A549 treated with DMSO at 1 μM for 4 hours (cell line): ENCODE data around the gene SAPCD1. TPM values are rescaled to one million over a fixed set of nuclear protein-coding genes. Genes with fewer than 3 reads are reported as not detected.

Source experiments
- total RNA-seq: library from RNA; stranded (reverse); fragments of 200-300 nt; extraction: Qiagen RNA extraction; gene quantifications from 5 replicates; pipeline ENCODE4 v1.2.3, GENCODE V29; 2022; ENCODE audit warnings: low read depth

Gene SAPCD1
- 3.0 to 5.0 TPM (median 3.3 TPM) in 5 replicates for total RNA-seq

DNA sequence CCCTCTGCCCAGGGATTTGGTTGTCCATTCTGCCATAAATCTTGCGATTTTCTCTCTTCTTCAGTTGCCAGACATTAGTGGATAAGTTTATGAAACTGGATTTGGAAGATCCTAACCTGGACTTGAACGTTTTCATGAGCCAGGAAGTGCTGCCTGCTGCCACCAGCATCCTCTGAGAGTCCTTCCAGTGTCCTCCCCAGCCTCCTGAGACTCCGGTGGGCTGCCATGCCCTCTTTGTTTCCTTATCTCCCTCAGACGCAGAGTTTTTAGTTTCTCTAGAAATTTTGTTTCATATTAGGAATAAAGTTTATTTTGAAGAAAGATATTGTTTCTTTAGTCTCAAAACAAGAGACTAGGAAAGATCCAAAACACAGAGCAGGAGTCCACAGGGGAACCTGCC is at the start of gene SAPCD1:
Gene SAPCD1, plus strand, starts transcription at position 301 of the 400 bp plus-strand sequence. CDS start 399 bp downstream, outside the sequence.

DNA sequence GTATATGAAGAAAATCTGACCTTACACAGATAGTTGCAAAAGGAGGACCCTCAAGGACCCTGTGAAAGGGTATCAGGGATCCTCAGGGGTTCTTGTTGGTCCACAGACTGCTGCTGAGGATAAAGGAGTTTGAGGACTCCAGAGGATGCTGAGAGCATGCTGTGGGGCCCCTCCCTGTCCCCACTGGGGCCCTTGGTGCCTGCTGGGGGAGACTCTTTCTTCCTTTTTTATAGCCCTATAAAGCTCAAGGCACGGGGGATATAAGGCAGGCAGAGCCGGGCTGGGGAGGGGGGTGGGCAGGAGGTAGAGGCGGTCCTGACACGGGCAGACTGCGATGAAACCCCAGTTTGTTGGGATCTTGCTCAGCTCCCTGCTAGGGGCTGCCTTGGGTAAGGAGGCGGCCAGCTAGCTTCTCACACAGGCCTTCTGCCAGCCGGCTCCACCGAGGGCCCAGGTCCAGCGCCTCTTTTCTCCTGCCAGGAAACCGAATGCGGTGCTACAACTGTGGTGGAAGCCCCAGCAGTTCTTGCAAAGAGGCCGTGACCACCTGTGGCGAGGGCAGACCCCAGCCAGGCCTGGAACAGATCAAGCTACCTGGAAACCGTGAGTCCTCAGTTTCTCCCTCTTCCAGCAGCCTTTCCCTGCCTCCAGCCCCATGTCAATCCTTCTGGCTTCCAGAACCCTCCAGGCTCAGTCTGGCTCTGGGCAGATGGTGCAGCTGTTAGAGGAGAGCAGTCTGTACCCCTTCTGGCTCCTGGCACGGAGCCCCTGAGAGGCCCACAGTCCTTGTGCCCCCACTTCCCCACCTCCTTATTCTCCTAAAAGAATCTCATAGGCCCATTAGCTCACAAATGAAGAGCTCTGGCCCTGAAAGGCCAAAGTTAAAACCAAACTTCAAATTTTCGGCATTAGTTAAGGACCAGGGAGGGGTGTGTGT is 47.2 kb upstream of the SAPCD1 start, which contains the start of gene LY6G6D:
Gene LY6G6D, plus strand, starts transcription at position 327 of the 937 bp plus-strand sequence. Its CDS starts 8 bp downstream, at position 335.

GRCh38 chr6:31721351-31722020 is 41.0 kb upstream of the SAPCD1 start, which contains the start of gene LY6G6C:
LY6G6C (minus strand) TSS chr6:31721746; CDS start chr6:31721679, 67 bp downstream.

DNA sequence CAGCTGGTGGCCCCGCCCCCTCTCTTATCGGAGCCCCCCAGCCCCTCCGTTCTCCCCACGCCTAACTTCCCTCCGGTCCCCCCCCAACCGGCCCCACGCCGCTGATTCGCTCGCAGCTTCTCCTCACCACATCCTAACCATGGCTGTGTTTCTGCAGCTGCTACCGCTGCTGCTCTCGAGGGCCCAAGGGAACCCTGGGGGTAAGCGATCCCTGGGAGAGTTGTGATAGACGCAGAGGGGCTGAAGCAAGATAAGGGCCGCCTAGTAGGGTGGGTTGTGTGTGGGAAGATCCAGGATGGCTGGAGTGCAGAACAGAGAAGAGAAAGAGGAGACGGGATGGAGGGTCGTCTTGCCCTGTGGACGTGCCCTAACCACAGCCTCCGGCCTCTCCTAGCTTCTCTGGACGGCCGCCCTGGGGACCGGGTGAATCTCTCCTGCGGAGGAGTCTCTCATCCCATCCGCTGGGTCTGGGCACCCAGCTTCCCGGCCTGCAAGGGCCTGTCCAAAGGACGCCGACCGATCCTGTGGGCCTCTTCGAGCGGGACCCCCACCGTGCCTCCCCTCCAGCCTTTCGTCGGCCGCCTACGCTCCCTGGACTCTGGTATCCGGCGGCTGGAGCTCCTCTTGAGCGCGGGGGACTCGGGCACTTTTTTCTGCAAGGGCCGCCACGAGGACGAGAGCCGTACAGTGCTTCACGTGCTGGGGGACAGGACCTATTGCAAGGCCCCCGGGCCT is 39.0 kb upstream of the SAPCD1 start, which contains the start of gene MPIG6B:
Gene MPIG6B, plus strand, starts transcription at position 129 of the 735 bp plus-strand sequence. Its CDS starts 11 bp downstream, at position 140.

DNA sequence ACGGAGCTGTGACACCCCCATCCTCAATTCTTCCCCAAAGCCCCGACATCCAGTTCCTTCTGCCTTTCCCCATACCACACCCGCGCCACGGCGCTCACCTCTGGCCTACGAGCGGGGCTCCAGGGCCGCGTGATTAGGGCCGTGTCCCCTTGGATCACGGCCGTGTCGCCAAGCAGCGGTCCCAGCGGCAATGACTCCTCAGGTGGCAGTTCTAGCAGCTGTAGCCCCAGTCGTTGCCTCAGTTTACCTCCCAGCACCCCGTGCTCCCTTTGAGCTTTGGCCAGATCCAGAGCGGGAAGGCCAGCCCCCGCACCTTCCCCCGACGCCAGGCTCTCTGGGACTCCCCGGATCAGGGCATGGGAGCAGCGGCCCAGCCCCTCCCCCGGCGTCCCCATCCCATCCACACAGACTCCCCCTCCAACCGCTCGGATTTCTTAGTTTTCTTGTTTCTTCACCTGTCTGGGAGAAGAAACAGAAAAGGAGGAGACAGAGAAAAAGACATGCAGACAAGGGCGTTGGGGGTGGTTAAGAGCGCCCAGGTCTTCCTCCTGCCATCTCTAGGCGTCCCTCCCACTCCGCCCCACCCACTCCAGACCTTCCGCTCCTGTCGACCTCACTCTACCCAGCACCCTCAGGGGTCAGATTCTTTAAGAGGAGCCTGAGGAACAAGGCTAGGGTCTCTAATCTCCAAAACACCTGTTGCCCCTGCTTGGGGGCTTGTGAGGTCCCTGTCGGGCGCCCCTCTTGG is 33.5 kb upstream of the SAPCD1 start, which contains the start of gene DDAH2:
Gene DDAH2, minus strand, starts transcription at position 533 of the 748 bp plus-strand sequence. Its CDS starts 138 bp downstream, at position 395.

DNA sequence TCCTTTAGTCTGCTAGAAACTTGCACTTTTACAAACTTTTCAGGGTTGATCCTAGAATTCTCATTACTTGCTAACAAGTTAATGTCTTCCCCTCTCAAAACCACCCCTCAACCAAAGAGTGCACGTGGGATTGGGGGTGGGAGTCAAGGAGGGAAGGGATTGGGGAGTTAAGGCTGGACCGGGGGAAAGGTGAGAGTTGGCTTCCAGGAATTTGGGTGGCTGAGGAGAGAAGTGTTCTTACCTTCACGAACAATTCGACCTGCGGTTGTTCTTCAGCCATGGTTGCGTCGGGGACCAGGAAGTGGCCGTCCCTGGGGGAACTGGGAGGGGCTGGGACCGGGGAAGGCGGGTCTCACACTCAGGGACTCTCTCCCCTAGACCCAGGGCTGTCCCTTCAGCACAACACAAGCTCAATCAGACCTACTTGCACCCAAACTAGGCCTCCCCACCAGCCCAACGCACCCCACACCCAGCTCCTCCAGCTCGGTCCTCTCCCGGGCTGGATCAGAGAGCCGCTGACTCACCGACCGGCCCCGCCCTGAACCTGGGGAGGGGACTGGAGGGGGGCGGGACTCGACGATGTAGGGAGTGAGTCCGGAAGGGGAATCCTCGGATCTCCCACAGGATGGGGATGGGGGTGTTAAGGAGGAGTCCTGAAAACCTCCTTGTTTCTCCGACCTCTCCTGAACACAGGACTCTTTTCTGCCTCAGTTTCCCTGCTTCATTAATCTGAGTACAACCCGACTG is 26.3 kb upstream of the SAPCD1 start, which contains the start of gene CLIC1:
Gene CLIC1, minus strand, starts transcription at position 510 of the 747 bp plus-strand sequence. Its CDS starts 230 bp downstream, at position 280.

GRCh38 chr6:31739639-31740396 is 22.6 kb upstream of the SAPCD1 start, which contains the start of gene MSH5:
MSH5 (plus strand) TSS chr6:31740005; CDS start chr6:31740467, 462 bp downstream.

GRCh38 chr6:31776989-31777666 is 14.7 kb downstream of the SAPCD1 start, which contains the start of gene VWA7:
VWA7 (minus strand) TSS chr6:31777328; CDS start chr6:31776779, 549 bp downstream.

DNA sequence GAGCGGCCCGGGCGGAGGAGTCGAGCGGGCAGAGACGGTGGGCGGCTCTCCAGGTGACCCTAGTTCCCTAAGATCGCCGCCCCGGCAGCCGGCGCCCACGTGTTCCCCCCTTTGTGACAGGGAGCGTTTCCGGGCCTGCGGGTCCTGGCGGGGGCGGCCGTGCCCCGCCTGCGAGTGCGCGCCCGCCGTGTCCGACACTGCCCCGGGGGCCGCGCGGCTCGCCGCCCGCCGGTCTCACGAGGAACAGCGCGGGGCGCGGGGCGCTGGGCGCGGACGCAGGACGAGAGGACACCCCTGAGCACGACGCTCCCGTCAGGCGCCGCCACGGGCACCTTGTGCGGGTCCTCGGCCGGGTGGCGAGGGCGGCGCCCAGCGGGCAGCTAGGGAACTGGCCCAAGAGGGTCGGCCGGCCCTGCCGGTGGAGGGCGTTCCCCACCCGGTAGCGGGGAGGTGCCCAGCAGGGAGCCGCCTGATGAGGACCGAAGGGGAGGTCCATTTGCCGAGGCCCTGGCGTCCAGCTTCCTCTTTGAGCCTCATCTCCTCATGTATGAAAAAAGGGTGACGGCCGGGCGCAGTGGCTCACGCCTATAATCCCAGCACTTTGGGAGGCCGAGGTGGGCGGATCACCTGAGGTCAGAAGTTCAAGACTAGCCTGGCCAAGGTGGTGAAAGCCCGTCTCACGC is 33.3 kb downstream of the SAPCD1 start, which contains the start of gene VARS1:
Gene VARS1, minus strand, starts transcription at position 137 of the 683 bp plus-strand sequence. CDS start 535 bp downstream, outside the sequence.

DNA sequence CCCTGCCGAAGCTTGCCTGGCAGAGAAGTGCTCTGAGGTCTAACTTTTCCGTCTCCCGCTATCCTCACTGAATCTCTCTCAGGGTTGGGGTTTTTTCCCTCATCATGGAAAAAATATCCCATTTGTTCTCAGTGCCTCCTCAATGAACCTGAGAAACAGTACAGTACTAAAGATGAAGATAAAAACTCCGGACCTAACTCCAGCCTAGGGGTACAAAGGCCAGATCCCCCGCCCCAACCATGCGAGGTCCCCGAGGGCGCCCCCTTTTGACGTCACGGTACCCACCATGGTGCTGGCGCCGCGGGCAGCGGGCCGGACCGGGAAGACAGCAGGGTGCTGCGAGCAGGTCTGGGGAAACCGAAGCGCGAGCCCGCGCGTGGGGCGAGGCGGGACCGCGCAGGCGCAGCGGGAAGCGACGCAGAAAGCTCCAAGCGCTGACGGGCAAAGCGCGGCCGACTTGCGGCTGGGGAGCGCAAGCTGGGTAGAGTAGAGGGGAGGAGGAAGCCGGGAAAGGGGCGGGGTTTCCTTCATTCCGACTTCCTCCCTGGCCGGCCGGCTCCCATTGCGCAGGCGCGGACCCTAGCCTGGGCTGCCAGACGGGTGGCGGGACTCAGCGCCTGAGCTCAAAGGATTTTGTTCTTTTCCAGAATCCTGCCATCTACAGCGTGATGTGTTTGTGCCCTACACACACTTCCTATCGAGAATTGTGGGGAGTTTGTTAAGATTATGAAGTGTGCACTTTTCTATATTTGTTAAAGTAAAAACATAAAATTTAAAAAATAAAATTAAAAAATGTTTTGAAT is 44.2 kb downstream of the SAPCD1 start, which contains the start of gene LSM2:
Gene LSM2, minus strand, starts transcription at position 497 of the 803 bp plus-strand sequence. Its CDS starts 209 bp downstream, at position 288.

Other genes with a start within 250 kb of the SAPCD1 start
- not detected in 5 replicates for gene MCCD1, start 233.7 kb upstream of the SAPCD1 start, total RNA-seq
- gene DDX39B, start 220.7 kb upstream of the SAPCD1 start, total RNA-seq = 352 to 407 TPM (median 386 TPM) in 5 replicates
- 0.40 to 0.77 TPM (median 0.64 TPM) in 5 replicates for gene ATP6V1G2, start 216.0 kb upstream of the SAPCD1 start, total RNA-seq
- gene NFKBIL1, start 215.0 kb upstream of the SAPCD1 start, total RNA-seq = 9.6 to 12.9 TPM (median 11.4 TPM) in 5 replicates
- gene LTA, start 190.4 kb upstream of the SAPCD1 start, total RNA-seq = 0.11 to 0.12 TPM in 2 of 5 replicates, not detected in the others
- 0.10 to 0.22 TPM (median 0.11 TPM) in 3 of 5 replicates, not detected in the others for gene TNF, start 187.1 kb upstream of the SAPCD1 start, total RNA-seq
- 0.29 to 0.50 TPM (median 0.49 TPM) in 5 replicates for gene LTB, start 180.2 kb upstream of the SAPCD1 start, total RNA-seq
- gene LST1, start 176.4 kb upstream of the SAPCD1 start, total RNA-seq = 0.20 to 0.26 TPM in 2 of 5 replicates, not detected in the others
- gene NCR3, start 169.7 kb upstream of the SAPCD1 start, total RNA-seq = not detected in 5 replicates
- not detected in 5 replicates for gene AIF1, start 147.4 kb upstream of the SAPCD1 start, total RNA-seq
- gene PRRC2A, start 141.9 kb upstream of the SAPCD1 start, total RNA-seq = 68.9 to 101 TPM (median 86.8 TPM) in 5 replicates
- gene BAG6, start 110.0 kb upstream of the SAPCD1 start, total RNA-seq = 119 to 155 TPM (median 144 TPM) in 5 replicates
- gene APOM, start 106.8 kb upstream of the SAPCD1 start, total RNA-seq = 2.8 to 3.8 TPM (median 3.2 TPM) in 5 replicates
- 10.9 to 13.1 TPM (median 12.1 TPM) in 5 replicates for gene C6orf47, start 101.9 kb upstream of the SAPCD1 start, total RNA-seq
- gene GPANK1, start 97.7 kb upstream of the SAPCD1 start, total RNA-seq = 10.7 to 15.4 TPM (median 12.2 TPM) in 5 replicates
- 165 to 176 TPM (median 167 TPM) in 5 replicates for gene CSNK2B, start 96.6 kb upstream of the SAPCD1 start, total RNA-seq
- 3.6 to 5.8 TPM (median 5.1 TPM) in 5 replicates for gene LY6G5B, start 92.7 kb upstream of the SAPCD1 start, total RNA-seq
- gene LY6G5C, start 81.6 kb upstream of the SAPCD1 start, total RNA-seq = 0.95 to 2.0 TPM (median 1.3 TPM) in 5 replicates
- gene ABHD16A, start 59.3 kb upstream of the SAPCD1 start, total RNA-seq = 16.1 to 20.1 TPM (median 17.9 TPM) in 5 replicates
- not detected in 5 replicates for gene LY6G6F, start 55.8 kb upstream of the SAPCD1 start, total RNA-seq
- not detected in 5 replicates for gene LY6G6D, start 47.3 kb upstream of the SAPCD1 start, total RNA-seq
- gene LY6G6C, start 40.9 kb upstream of the SAPCD1 start, total RNA-seq = 0.12 to 0.20 TPM in 2 of 5 replicates, not detected in the others
- gene MPIG6B, start 39.3 kb upstream of the SAPCD1 start, total RNA-seq = not detected in 5 replicates
- gene DDAH2, start 33.4 kb upstream of the SAPCD1 start, total RNA-seq = 27.0 to 30.0 TPM (median 27.6 TPM) in 5 replicates
- 490 to 521 TPM (median 507 TPM) in 5 replicates for gene CLIC1, start 26.1 kb upstream of the SAPCD1 start, total RNA-seq
- 10.7 to 16.8 TPM (median 15.8 TPM) in 5 replicates for gene MSH5, start 22.7 kb upstream of the SAPCD1 start, total RNA-seq
- gene VWA7, start 14.7 kb downstream of the SAPCD1 start, total RNA-seq = 1.4 to 2.0 TPM (median 1.8 TPM) in 5 replicates
- 52.7 to 64.9 TPM (median 59.0 TPM) in 5 replicates for gene VARS1, start 33.1 kb downstream of the SAPCD1 start, total RNA-seq
- 49.8 to 66.9 TPM (median 61.6 TPM) in 5 replicates for gene LSM2, start 44.3 kb downstream of the SAPCD1 start, total RNA-seq
- gene HSPA1L, start 52.6 kb downstream of the SAPCD1 start, total RNA-seq = 1.00 to 2.0 TPM (median 1.9 TPM) in 5 replicates
- 134 to 436 TPM (median 349 TPM) in 5 replicates for gene HSPA1A, start 52.9 kb downstream of the SAPCD1 start, total RNA-seq
- 109 to 336 TPM (median 263 TPM) in 5 replicates for gene HSPA1B, start 65.1 kb downstream of the SAPCD1 start, total RNA-seq
- gene NEU1, start 100.2 kb downstream of the SAPCD1 start, total RNA-seq = 26.4 to 37.6 TPM (median 30.1 TPM) in 5 replicates
- 0.05 to 0.36 TPM (median 0.15 TPM) in 3 of 5 replicates, not detected in the others for gene SLC44A4, start 116.3 kb downstream of the SAPCD1 start, total RNA-seq
- 21.2 to 34.6 TPM (median 30.7 TPM) in 5 replicates for gene EHMT2, start 135.0 kb downstream of the SAPCD1 start, total RNA-seq
- gene ZBTB12, start 139.4 kb downstream of the SAPCD1 start, total RNA-seq = 3.5 to 5.5 TPM (median 4.8 TPM) in 5 replicates
- gene C2, start 165.1 kb downstream of the SAPCD1 start, total RNA-seq = 0.31 to 0.48 TPM (median 0.36 TPM) in 5 replicates
- gene CFB, start 183.4 kb downstream of the SAPCD1 start, total RNA-seq = 1.7 to 3.4 TPM (median 2.1 TPM) in 5 replicates
- gene NELFE, start 196.3 kb downstream of the SAPCD1 start, total RNA-seq = 74.0 to 87.1 TPM (median 79.5 TPM) in 5 replicates
- 22.6 to 27.8 TPM (median 24.2 TPM) in 5 replicates for gene SKIC2, start 196.5 kb downstream of the SAPCD1 start, total RNA-seq
- 11.1 to 12.8 TPM (median 12.1 TPM) in 5 replicates for gene DXO, start 209.5 kb downstream of the SAPCD1 start, total RNA-seq
- gene C4A, start 219.4 kb downstream of the SAPCD1 start, total RNA-seq = 1.00 to 1.6 TPM (median 1.2 TPM) in 5 replicates